Right ventricle myocardium inferior (tissue), 1 donor: ENCODE results near the gene SERTAD1. TPM values are rescaled to one million over a fixed set of nuclear protein-coding genes. Genes with fewer than 3 reads are reported as not detected.
"Not testable (repeated sequence)": the region's sequence is repeated elsewhere in the genome, so short reads cannot be mapped to it uniquely, and the experiment has no call there.

Experiments used
- ATAC-seq: fragments of 200-7000 bp; cut with Tn5 transposase; one replicate; pipeline ENCODE4 v1.9.1; 2020; ENCODE audit warnings: mild to moderate bottlenecking, moderate library complexity
- DNase-seq: peaks from one replicate; pipeline ENCODE4 v3.0.0; 2021; ENCODE audit errors: missing footprints
- intact Hi-C: fragments of 100-400 bp; cut with DNase I; formaldehyde crosslinking; loops from one replicate; pipeline ENCODE4 v1.11.0; 2022
- total RNA-seq: library from RNA; stranded (reverse); fragmentation: NEBNext Ultra II Directional; extraction: Animal tissue kit (Norgen Biotek cat#: 25700); gene quantifications from one replicate; pipeline ENCODE4 v1.2.1, GENCODE V29; 2021
- donor health status: DM: no; HTN: yes; CAD: no; lungs with severe emphysema.

The SERTAD1 gene
- total RNA-seq, 1 donor from 2014 or later = 12.0 TPM

GRCh38 chr19:40430242-40430641, 4.5 kb upstream of the SERTAD1 start:
- ATAC-seq, DNase-seq, intact Hi-C loops: not testable (repeated sequence)

- ATAC-seq, DNase-seq: not testable (repeated sequence)
- intact Hi-C loops = loop anchor here (10.0 kb wide), 1 partner anchor 287 kb away; the partner anchor contains the start of genes COQ8B and ITPKC
These were observed 2.4 kb upstream of the SERTAD1 start for GRCh38 chr19:40428197-40428596.

- peak; percentile 30 for ATAC-seq
- intact Hi-C loops = loop anchor here (1.0 to 10.0 kb wide), 3 partner anchors 18 to 290 kb away; partner anchors contain the start of genes C19orf47, COQ8B, ITPKC and PLD3
- DNase-seq = no peak
These were observed 949 bp downstream of the SERTAD1 start for GRCh38 chr19:40424637-40425449.

GRCh38 chr19:40423938-40424337, 1.9 kb downstream of the SERTAD1 start:
- DNase-seq (no peak), ATAC-seq (no peak)
- intact Hi-C loops = loop anchor here (5.0 to 10.0 kb wide), 2 partner anchors 77 to 291 kb away; partner anchors contain the start of genes C19orf47, COQ8B, ITPKC and PLD3

GRCh38 chr19:40422748-40423566, 2.8 kb downstream of the SERTAD1 start:
- no peak for DNase-seq
- intact Hi-C loops = loop anchor here (5.0 to 10.0 kb wide), 2 partner anchors 76 to 292 kb away; partner anchors contain the start of genes C19orf47, COQ8B, ITPKC and PLD3
- ATAC-seq = no peak

- intact Hi-C loops = loop anchor here (5.0 to 10.0 kb wide), 2 partner anchors 75 to 293 kb away; partner anchors contain the start of genes C19orf47, COQ8B, ITPKC and PLD3
- ATAC-seq = no peak
- DNase-seq = no peak
These were observed 3.6 kb downstream of the SERTAD1 start for GRCh38 chr19:40421993-40422747.

- intact Hi-C loops = loop anchor here (5.0 to 10.0 kb wide), 2 partner anchors 74 to 294 kb away; partner anchors contain the start of genes C19orf47, COQ8B, ITPKC and PLD3
- DNase-seq (peak; percentile 96), ATAC-seq (peak; percentile 89)
These were observed 4.7 kb downstream of the SERTAD1 start for GRCh38 chr19:40420766-40421765.

GRCh38 chr19:40420451-40420765, 5.4 kb downstream of the SERTAD1 start:
- intact Hi-C loops = loop anchor here (5.0 to 10.0 kb wide), 2 partner anchors 73 to 294 kb away; partner anchors contain the start of genes C19orf47, COQ8B, ITPKC and PLD3
- ATAC-seq (no peak), DNase-seq (no peak)

GRCh38 chr19:40419780-40420179, 6.0 kb downstream of the SERTAD1 start:
- DNase-seq (no peak), ATAC-seq (no peak)

GRCh38 chr19:40419066-40419612, 6.7 kb downstream of the SERTAD1 start:
- ATAC-seq (no peak), DNase-seq (no peak)
- intact Hi-C loops = no loop called here

More at GRCh38 chr19:40419780-40420179, 6.0 kb downstream of the SERTAD1 start:
- intact Hi-C loops = loop anchor here (5.0 to 10.0 kb wide), 2 partner anchors 72 to 295 kb away; partner anchors contain the start of genes C19orf47, COQ8B, ITPKC and PLD3

- DNase-seq (no peak), ATAC-seq (no peak)
- intact Hi-C loops = no loop called here
These were observed 7.8 kb downstream of the SERTAD1 start for GRCh38 chr19:40418040-40418439.

- no peak for DNase-seq
- ATAC-seq = no peak
- intact Hi-C loops = no loop called here
These were observed 8.2 kb downstream of the SERTAD1 start for GRCh38 chr19:40417643-40417981.

GRCh38 chr19:40416918-40417642, 8.7 kb downstream of the SERTAD1 start:
- intact Hi-C loops = no loop called here
- peak; percentile 14 for ATAC-seq
- DNase-seq = peak; percentile 86

- DNase-seq (no peak), ATAC-seq (no peak)
These were observed 10.0 kb downstream of the SERTAD1 start for GRCh38 chr19:40415768-40416167.

GRCh38 chr19:40414542-40415535, 11.0 kb downstream of the SERTAD1 start:
- DNase-seq = no peak
- intact Hi-C loops = loop anchor here (5.0 kb wide), 1 partner anchor 187 kb away; the partner anchor contains the start of gene LTBP4
- ATAC-seq = peak; percentile 12

More at GRCh38 chr19:40415768-40416167, 10.0 kb downstream of the SERTAD1 start:
- intact Hi-C loops = no loop called here
